ENCODE measurements around the gene ERI3.
A peak's percentile ranks its signal among the peaks of the same experiment; 100 is the strongest.

ERI3 gene

GRCh38 chr1:44347280-44347679 is 7.8 kb downstream of the ERI3 start:
- no peak for DNase-seq

GRCh38 chr1:44346878-44347277 is 8.2 kb downstream of the ERI3 start:
- DNase-seq = no peak

DNA sequence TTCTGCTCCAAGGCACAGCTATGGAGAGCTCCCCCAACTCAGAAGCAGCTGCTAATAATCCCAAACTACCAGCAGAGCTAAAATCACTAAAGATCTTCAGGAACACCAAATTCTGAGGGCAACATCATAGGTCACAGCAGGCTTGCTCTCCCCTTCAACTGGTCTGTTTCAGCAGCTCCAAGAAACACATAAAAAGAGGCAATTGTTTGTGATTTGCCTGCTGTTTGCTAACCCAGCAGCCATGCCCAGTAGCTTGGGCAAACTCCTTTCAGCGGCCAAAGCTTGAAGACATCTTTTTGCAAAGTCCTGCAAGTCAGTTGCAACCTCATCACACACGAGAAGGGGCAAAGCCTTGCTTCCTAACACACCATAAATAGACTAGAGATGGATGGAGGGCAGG is 8.9 kb downstream of the ERI3 start:
- no peak for DNase-seq

- DNase-seq = no peak
These were observed 9.8 kb downstream of the ERI3 start for GRCh38 chr1:44345187-44345775.

DNA sequence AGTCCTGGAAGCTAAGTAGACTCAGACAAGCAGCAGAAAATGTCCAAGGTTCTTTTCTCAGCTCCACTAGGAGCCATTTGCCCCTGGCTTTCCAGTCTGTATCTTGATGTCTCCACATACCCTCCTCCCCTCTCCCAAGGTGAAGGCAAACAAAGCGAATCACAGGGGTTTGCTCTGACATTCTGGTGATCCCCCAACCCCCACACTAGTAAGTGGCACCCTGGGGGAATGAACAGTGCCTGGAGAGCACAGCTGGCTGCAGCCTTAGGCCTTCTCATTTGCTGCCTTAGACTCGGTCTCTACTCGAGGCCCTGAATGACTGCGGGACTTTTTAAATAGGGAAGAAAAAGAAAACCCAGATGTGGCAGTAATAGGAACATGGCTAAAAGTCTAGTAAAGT is 15.3 kb downstream of the ERI3 start:
- DNase-seq = no peak

- no peak for DNase-seq
These were observed 16.9 kb downstream of the ERI3 start for GRCh38 chr1:44338136-44338535.

DNA sequence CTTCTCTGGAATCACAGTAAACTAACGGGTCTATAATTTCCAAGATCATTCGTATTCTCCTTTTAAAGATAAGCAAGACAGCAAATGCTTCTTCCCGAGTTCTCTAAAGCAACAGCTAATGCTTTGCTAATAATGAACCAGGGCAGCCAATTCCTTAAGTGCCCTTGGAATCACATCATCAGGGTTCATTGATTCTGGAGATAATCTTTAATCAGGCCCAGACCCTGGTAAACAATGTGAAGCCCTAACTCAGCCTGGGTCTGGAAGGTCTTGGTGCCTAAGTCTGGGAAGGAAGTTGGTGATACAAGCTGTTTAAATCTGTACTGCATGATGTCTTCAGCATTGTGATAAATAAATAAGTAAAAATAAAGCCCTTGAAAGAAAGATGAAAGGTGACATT is 18.4 kb downstream of the ERI3 start:
- no peak for DNase-seq

GRCh38 chr1:44334968-44335367 is 20.1 kb downstream of the ERI3 start:
- no peak for DNase-seq

GRCh38 chr1:44333376-44333775 is 21.7 kb downstream of the ERI3 start:
- DNase-seq = no peak

GRCh38 chr1:44332505-44332904 is 22.6 kb downstream of the ERI3 start:
- no peak for DNase-seq

- DNase-seq = no peak
These were observed 24.1 kb downstream of the ERI3 start for GRCh38 chr1:44330935-44331334.

- no peak for DNase-seq
These were observed 26.2 kb downstream of the ERI3 start for GRCh38 chr1:44328671-44329416.

- DNase-seq = no peak
These were observed 27.2 kb downstream of the ERI3 start for GRCh38 chr1:44327679-44328491.

- DNase-seq = no peak
These were observed 28.1 kb downstream of the ERI3 start for GRCh38 chr1:44326821-44327465.

GRCh38 chr1:44326024-44326701 is 28.9 kb downstream of the ERI3 start:
- no peak for DNase-seq

DNA sequence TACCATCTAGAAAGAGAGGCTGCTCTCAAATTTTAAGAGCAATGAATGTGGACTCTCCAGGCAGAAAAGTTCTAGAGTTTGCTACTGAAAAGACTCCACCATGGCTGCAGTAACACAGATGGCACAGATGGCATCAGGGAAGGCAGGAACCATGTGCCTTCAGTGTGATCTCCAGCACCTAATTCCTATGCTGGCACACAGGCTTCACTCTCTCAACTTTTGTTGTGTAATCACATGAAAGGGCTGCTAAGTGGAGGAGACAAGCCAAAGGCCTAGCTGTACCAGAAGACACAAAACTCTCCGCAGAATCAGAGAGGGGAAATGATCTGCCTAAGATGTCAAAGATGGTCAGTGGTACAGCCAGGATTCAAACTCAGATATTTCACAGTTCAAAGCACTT is 31.1 kb downstream of the ERI3 start:
- DNase-seq = no peak

DNA sequence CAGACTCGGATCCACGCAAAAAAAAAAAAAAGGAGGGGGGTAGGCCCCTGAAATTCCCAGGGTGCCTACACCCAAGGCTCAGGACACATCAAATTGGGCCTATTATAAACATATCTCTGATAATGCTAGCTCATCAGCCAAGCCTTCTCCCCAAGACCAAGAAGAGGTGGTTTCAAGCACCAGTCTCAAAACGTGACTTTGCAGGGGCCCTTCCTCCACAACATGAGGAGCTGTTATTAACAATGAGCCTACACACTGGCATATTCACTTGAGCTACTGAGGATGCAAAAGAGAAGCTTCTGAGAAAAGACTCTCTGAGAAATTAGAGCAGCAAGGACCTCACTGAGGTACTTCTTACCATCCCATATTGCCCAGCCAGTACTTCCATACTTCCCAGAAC is 32.7 kb downstream of the ERI3 start:
- no peak for DNase-seq

GRCh38 chr1:44321466-44321865 is 33.6 kb downstream of the ERI3 start:
- no peak for DNase-seq

DNA sequence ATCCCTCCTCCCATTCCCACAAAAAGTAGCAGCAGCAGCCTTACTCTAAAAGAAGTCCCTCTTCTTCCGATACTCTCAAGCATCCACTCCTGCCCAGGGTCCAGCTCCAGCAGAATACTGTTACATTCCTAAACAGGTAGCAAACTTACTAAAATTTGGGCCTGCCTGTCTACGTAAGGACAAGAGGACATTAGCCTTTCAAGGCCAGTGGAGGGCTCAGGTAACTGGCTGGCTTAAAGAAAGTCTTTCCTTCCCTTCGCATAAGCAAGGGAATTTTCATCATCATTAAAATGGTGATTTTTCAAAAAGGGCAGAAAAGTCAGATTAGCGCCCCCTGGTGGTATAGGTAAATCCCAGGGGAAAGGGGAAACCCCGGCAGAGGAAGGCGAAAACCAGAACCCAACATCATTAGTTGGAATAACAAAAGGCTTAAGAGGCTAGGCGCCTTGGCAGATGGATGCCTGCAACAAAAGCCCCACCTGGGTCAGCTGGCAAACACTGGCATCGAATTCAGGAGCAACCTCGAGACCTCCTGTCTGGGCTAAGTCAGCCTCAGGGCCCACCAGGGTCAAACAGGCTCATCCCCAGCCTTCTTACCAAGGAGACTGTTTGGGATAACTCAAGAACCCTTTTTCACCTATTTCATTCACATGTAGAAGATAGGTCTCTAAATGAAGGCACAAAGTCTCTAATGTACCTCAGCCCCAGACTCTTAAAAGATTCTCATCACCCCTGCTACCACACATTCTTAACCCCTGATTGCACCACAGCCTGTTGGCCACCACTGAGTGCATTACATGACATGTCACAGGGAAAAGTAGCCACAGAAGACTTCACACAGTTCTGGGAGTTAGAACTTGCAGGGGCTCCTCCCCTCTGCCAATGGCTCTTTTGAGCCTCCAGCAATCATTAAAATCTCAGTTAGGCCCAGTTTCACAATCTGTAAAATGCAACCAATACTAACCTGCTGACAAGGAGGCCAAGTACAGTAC is 36.7 kb downstream of the ERI3 start:
- DNase-seq = peak in 4 of 5 experiments; percentile 8 to 30 (median 14)

DNA sequence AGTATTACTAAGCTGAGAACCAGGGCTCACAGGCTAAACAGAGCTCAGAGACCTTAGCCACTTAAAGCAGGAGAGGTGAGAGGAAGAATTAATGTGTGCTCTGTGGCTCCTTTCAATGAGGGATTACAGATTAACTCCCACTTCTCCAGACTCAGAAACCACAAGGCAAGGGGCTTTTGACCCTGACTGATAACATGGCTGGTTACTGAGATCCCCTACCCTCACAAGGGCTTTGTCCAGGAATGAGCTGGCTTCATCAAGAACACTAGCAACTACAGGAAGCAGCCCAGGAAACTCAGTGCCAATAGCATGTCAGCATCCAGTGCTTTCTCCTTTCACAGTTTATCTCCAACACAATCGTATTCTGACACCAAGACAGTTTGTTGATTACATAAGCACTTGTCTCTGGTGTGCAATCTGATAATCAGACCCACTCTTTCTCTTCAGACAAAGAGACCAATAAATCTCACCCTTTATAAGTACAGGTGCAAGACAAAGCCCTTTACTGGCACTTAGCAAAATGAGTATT is 38.8 kb downstream of the ERI3 start:
- DNase-seq = peak in 1 of 5 experiments; percentile 82

DNA sequence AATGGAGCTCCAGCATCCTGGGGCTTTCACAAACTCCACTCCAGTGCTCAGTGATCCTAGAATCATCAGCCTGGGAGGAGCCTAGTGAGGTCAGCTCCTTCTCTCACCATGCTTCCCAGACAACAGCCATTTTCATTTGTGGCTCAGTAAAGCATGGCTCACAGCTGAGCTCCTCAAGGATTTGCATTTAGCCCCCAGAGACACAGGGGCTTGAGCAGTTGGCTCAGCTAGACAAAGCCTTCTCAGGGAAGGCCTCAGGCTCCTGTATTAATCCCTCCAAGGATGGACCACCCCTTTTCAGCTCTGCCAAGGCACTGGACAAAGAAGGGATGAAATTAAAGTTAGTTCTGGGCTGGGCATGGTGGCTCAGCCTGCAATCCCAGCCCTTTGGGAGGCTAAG is 39.5 kb downstream of the ERI3 start:
- no peak for DNase-seq
